NCI-H1694 treated with DMSO at 0.1 percent for 48 hours (cell line): ENCODE data around the gene ARSA.

Experiments
- DNase-seq: peaks from one replicate; lab custom pipeline; 2025; lab: John Stamatoyannopoulos, UW

The ARSA gene

GRCh38 chr22:50579752-50580151 is 48.2 kb downstream of the ARSA start:
- no peak for DNase-seq

GRCh38 chr22:50578776-50579310 is 49.1 kb downstream of the ARSA start:
- no peak for DNase-seq

- DNase-seq: no peak
Observed at GRCh38 chr22:50577987-50578775, 49.8 kb downstream of the ARSA start, which contains the start of gene CPT1B. Gene CPT1B, minus strand, starts transcription at chr22:50578427. Its CDS starts 512 bp downstream, at chr22:50577915.

- no peak for DNase-seq
Observed at GRCh38 chr22:50577697-50577986, 50.3 kb downstream of the ARSA start.

GRCh38 chr22:50576806-50577696 is 50.9 kb downstream of the ARSA start:
- no peak for DNase-seq

- DNase-seq: peak; percentile 7
Observed at GRCh38 chr22:50576070-50576469, 51.9 kb downstream of the ARSA start.

- DNase-seq: no peak
Observed at GRCh38 chr22:50575426-50575941, 52.5 kb downstream of the ARSA start.
